Measurements from ENCODE around the gene RERE.

Gene RERE

GRCh38 chr1:8646996-8647395 lies 170.4 kb downstream of the RERE start:
- DNase-seq: no peak

DNA sequence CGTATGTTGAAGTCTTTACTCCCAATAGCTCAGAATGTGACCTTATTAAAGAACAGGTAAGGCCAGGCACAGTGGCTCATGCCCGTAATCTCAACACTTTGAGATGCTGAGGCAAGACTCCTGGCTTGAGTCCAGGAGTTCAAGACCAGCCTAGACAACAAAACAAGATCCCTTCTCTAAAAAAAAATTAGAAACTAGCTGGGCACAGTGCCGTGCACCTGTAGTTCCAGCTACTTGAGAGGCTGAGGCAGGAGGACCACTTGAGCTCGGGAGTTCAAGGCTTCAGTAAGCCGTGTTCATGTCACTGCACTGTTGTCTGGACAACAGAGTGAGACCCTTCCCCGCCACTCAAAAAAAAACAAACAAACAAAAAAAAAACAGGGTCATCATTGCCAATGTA lies 171.3 kb downstream of the RERE start:
- Mint-ChIP-seq H3K4me1 (ENCODE audit: low read depth) (peaks cover 53% of the 10 kb centered on the region), H3K27me3 (no peaks in the 10 kb centered on the region), H3K27ac (no peak overlapping the region), H3K36me3 (ENCODE audit: low read depth) (peaks cover 25% of the 10 kb centered on the region), H3K4me3 (no peak overlapping the region), H3K9me3 (no peaks in the 10 kb centered on the region)
- no peak for DNase-seq

More at GRCh38 chr1:8646996-8647395, 170.4 kb downstream of the RERE start:
- Mint-ChIP-seq H3K9me3 (no peaks in the 10 kb centered on the region), H3K4me3 (no peak overlapping the region), H3K27ac (no peak overlapping the region), H3K36me3 (ENCODE audit: low read depth) (peaks cover 27% of the 10 kb centered on the region), H3K27me3 (no peaks in the 10 kb centered on the region), H3K4me1 (ENCODE audit: low read depth) (peaks cover 58% of the 10 kb centered on the region)

- Mint-ChIP-seq H3K27ac (no peak overlapping the region), H3K36me3 (ENCODE audit: low read depth) (peaks cover 15% of the 10 kb centered on the region), H3K4me1 (ENCODE audit: low read depth) (peaks cover 41% of the 10 kb centered on the region), H3K27me3 (no peaks in the 10 kb centered on the region), H3K4me3 (no peak overlapping the region), H3K9me3 (no peaks in the 10 kb centered on the region)
- no peak for DNase-seq
Measured at GRCh38 chr1:8643542-8644536, 173.6 kb downstream of the RERE start.

- Mint-ChIP-seq H3K4me1 (ENCODE audit: low read depth) (peaks cover 27% of the 10 kb centered on the region), H3K27ac (no peak overlapping the region), H3K4me3 (no peak overlapping the region)
Measured at GRCh38 chr1:8642114-8642513, 175.3 kb downstream of the RERE start.

DNA sequence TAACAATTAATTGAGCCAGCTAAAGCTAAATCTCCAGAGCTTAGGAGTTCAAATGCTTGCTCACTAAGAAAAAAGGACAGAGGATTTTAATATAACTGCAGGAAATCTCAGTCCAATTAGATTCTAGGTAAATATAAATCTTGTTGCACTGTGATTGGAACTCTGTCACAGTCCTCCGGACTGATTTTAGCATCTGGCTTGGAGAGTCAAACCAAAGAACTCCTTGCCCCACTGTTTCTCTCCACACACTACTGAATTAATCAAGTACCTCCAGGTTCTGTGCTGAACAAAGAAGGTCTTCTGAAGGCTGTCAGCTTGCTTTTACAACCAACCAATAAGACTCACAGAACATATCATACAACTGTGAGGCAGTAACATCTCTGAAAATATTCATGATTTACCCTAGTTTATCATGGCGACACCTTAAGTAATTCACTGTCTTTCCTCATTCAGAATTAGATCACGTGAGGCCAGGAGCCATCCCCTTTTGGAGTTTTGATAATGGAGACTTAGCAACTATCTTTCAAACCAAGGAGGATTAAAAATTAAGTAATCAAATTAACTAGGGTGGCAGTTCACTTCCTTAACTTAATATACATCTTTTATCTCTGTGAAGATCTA lies 176.0 kb downstream of the RERE start:
- Mint-ChIP-seq H3K27ac (no peak overlapping the region), H3K4me1 (ENCODE audit: low read depth) (peaks cover 24% of the 10 kb centered on the region), H3K4me3 (no peak overlapping the region), H3K9me3 (no peaks in the 10 kb centered on the region), H3K36me3 (ENCODE audit: low read depth) (peaks cover 11% of the 10 kb centered on the region), H3K27me3 (no peaks in the 10 kb centered on the region)
- no peak for DNase-seq

More at GRCh38 chr1:8642114-8642513, 175.3 kb downstream of the RERE start:
- peaks cover 12% of the 10 kb centered on the region for H3K36me3 Mint-ChIP-seq (ENCODE audit: low read depth)
- no peaks in the 10 kb centered on the region for H3K27me3 Mint-ChIP-seq
- DNase-seq: no peak
- H3K9me3 Mint-ChIP-seq: no peaks in the 10 kb centered on the region

GRCh38 chr1:8640950-8641349 lies 176.5 kb downstream of the RERE start:
- Mint-ChIP-seq H3K27me3 (no peaks in the 10 kb centered on the region), H3K9me3 (no peaks in the 10 kb centered on the region), H3K27ac (no peak overlapping the region), H3K36me3 (ENCODE audit: low read depth) (peaks cover 8% of the 10 kb centered on the region), H3K4me3 (no peak overlapping the region), H3K4me1 (ENCODE audit: low read depth) (peaks cover 24% of the 10 kb centered on the region)
- DNase-seq: no peak

DNA sequence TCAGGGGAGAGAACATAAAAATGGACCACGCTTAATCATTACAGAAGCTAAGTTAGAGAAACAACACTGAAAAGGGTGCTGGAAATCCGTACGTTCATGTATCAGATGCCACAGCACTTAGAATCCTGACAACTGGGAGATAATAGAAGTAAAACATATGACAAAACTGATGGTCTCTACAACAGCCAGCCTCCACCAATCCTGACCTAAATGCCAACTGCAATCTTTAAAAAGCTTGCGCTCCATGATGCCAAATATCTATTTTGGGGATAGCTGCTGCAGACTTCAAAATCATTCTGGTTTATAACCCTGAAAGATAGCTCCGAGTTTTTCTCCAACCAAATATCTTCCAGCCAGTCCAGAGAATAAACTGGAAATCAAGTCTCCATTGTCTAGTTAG lies 178.3 kb downstream of the RERE start:
- H3K36me3 Mint-ChIP-seq (ENCODE audit: low read depth): peaks cover 3% of the 10 kb centered on the region
- H3K27me3 Mint-ChIP-seq: no peaks in the 10 kb centered on the region
- peaks cover 23% of the 10 kb centered on the region for H3K4me1 Mint-ChIP-seq (ENCODE audit: low read depth)
- H3K4me3 Mint-ChIP-seq: no peak overlapping the region
- no peak overlapping the region for H3K27ac Mint-ChIP-seq
- no peaks in the 10 kb centered on the region for H3K9me3 Mint-ChIP-seq
- no peak for DNase-seq

GRCh38 chr1:8633741-8634501 lies 183.5 kb downstream of the RERE start:
- Mint-ChIP-seq H3K4me3 (no peak overlapping the region), H3K27me3 (no peaks in the 10 kb centered on the region), H3K27ac (peak overlapping the region; percentile 4), H3K9me3 (no peaks in the 10 kb centered on the region), H3K36me3 (ENCODE audit: low read depth) (peaks cover 3% of the 10 kb centered on the region), H3K4me1 (ENCODE audit: low read depth) (peaks cover 42% of the 10 kb centered on the region)
- no peak for DNase-seq

GRCh38 chr1:8632102-8632501 lies 185.3 kb downstream of the RERE start:
- H3K4me3 Mint-ChIP-seq: no peak overlapping the region
- no peaks in the 10 kb centered on the region for H3K9me3 Mint-ChIP-seq
- no peaks in the 10 kb centered on the region for H3K27me3 Mint-ChIP-seq
- peaks cover 49% of the 10 kb centered on the region for H3K4me1 Mint-ChIP-seq (ENCODE audit: low read depth)
- peaks cover 3% of the 10 kb centered on the region for H3K36me3 Mint-ChIP-seq (ENCODE audit: low read depth)
- no peak for DNase-seq
- H3K27ac Mint-ChIP-seq: no peak overlapping the region

GRCh38 chr1:8631163-8631562 lies 186.3 kb downstream of the RERE start:
- Mint-ChIP-seq H3K4me1 (ENCODE audit: low read depth) (peaks cover 56% of the 10 kb centered on the region), H3K36me3 (ENCODE audit: low read depth) (peaks cover 3% of the 10 kb centered on the region), H3K27me3 (no peaks in the 10 kb centered on the region), H3K27ac (no peak overlapping the region), H3K4me3 (no peak overlapping the region), H3K9me3 (no peaks in the 10 kb centered on the region)
- DNase-seq: no peak

DNA sequence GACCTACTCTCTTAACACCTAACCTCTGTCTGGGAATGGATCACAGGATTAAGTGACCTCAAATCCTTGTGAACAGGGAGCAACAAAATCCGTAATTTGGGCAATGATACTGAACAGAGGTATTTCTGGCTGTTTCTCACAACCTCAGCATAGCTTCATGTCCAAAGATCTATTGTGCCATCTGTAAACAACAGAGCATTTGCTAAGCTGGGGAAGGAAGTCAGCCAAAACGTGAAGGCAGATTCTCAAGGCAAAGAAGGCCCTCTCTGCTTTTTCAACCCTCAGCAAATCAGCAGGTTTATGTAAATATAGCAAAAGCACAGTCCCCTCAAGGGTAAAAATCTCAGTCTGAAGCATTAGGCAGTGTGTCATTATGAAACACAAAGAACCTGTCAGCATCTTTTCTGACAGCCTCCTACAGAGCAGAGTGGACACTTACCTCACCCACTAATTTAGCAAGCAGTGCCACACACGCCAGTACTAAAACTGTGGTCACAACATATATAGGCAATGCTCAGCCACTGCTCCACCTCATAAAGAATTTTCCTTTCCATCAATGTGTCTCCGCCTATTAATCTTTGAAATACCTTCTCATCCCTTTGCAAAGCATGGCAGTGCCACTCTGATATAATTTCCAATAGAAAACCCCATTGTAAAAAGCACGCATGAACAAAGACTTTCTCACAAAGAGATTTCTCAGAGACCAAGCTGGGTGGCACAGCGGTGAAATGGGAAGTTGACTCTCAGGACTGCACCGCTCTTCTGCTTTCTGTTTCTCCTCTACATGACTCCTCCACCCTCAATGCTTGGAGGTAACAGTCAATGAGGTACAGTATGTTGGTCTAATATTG lies 188.0 kb downstream of the RERE start:
- Mint-ChIP-seq H3K27me3 (no peaks in the 10 kb centered on the region), H3K4me1 (ENCODE audit: low read depth) (peaks cover 68% of the 10 kb centered on the region), H3K4me3 (peak overlapping the region; percentile 13), H3K36me3 (ENCODE audit: low read depth) (no peaks in the 10 kb centered on the region), H3K9me3 (no peaks in the 10 kb centered on the region), H3K27ac (peak overlapping the region; percentile 55)
- DNase-seq: no peak

DNA sequence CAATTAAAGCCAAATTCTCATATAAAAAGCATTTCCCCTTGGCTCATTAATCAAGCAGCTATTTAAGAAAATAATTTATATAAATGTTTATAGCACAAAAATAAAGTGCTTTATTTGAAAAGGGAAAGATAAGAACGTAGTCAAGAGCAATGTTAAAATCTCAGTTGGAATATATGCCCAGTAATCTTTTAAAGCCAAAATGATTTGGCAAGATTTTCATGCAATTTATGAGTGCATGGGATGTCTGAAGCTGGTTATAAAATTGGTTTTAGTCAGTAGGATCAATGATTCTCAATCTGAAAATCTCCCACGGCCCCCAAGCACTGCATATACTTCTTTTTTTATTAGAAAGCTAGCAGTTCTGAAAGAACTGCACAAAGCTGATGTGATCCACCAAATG lies 188.8 kb downstream of the RERE start:
- Mint-ChIP-seq H3K36me3 (ENCODE audit: low read depth) (peaks cover 3% of the 10 kb centered on the region), H3K27ac (no peak overlapping the region), H3K27me3 (no peaks in the 10 kb centered on the region), H3K9me3 (no peaks in the 10 kb centered on the region), H3K4me3 (no peak overlapping the region), H3K4me1 (ENCODE audit: low read depth) (peaks cover 70% of the 10 kb centered on the region)
- DNase-seq: no peak

GRCh38 chr1:8627728-8628127 lies 189.7 kb downstream of the RERE start:
- Mint-ChIP-seq H3K9me3 (no peaks in the 10 kb centered on the region), H3K4me1 (ENCODE audit: low read depth) (peaks cover 78% of the 10 kb centered on the region), H3K36me3 (ENCODE audit: low read depth) (peaks cover 4% of the 10 kb centered on the region), H3K27ac (no peak overlapping the region), H3K27me3 (no peaks in the 10 kb centered on the region), H3K4me3 (no peak overlapping the region)
- DNase-seq: no peak
